ENCODE measurements around the gene USP14.
A peak's percentile ranks its signal among the peaks of the same experiment; 100 is the strongest.

The USP14 gene

DNA sequence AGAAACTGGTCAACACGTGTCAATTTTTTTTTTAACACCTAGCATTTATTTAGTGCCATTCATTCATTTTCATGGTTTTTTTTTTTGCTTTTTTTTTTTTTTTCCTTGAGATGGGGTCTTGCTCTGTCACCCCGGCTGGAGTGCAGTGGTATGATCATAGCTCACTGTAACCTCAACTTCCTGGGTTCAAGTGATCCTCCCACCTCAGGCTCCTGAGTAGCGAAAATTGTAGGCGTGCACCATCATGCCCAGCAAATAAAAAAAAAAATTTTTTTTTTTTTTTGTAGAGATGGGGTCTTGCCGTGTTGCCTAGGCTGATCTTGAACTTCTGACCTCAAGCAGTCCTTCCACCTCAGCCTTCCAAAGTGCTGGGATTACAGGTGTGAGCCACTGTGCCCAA lies 21.1 kb downstream of the USP14 start:
- no peak for DNase-seq (ENCODE audit: low read depth)
- Histone ChIP-seq H3K4me3 (ENCODE audit: low read length) (no peak overlapping the region), H3K36me3 (ENCODE audit: control insufficient read depth, insufficient read depth, low read length, severe bottlenecking) (peaks cover 44% of the 10 kb centered on the region), H3K9ac (ENCODE audit: low read length) (no peak overlapping the region), H3K4me1 (ENCODE audit: control insufficient read depth, insufficient read depth, low read length) (peaks cover 4% of the 10 kb centered on the region), H3K27me3 (replicated peaks; ENCODE audit: control insufficient read depth, insufficient read depth, low read length) (no peaks in the 10 kb centered on the region), H3K9me3 (ENCODE audit: control insufficient read depth, low read length) (no peaks in the 10 kb centered on the region)

DNA sequence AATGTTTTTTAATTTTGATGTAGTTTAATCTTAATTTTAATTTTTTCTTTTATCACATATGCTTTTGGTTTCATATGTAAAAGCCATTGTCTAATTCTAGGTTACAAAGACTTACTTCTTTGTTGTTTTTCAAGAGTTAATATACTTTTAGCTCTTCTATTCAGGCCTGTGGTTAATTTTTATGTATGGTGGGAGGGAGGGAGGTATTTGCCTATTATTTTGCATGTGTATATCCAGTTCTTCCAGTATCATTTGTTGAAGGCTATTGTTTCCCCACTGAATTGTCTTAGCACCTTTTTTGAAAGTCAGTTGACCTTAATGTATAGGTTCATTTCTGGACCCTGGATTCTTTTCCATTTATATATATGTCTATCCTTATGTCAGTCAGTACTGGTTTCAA lies 23.4 kb downstream of the USP14 start:
- no peaks in the 10 kb centered on the region for H3K9me3 ChIP-seq (ENCODE audit: control insufficient read depth, low read length)
- DNase-seq (ENCODE audit: low read depth), result no peak
- no peak overlapping the region for H3K9ac ChIP-seq (ENCODE audit: low read length)
- no peak overlapping the region for H3K4me3 ChIP-seq (ENCODE audit: low read length)
- no peaks in the 10 kb centered on the region for H3K27me3 ChIP-seq (replicated peaks; ENCODE audit: control insufficient read depth, insufficient read depth, low read length)
- peaks cover 57% of the 10 kb centered on the region for H3K36me3 ChIP-seq (ENCODE audit: control insufficient read depth, insufficient read depth, low read length, severe bottlenecking)
- peaks cover 4% of the 10 kb centered on the region for H3K4me1 ChIP-seq (ENCODE audit: control insufficient read depth, insufficient read depth, low read length)

DNA sequence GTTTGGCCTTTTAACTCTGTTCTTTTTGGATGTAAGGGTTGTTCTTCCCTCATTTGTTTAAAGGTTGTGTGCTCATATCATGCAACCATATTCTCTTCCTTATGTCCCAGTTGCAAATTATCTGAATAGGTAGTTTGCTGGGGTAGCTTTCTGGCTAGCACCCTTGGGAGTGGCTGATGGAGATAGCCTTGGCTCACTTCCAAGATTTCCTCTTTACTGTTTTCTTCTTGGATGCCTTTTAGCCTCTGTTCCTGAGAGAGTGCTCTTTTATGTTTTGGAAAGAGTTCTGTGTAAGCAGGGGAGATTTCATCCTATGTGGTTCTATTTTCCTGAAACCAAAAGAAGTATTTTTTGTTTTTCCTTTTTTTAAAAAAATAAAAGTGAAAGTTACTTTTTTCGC lies 25.4 kb downstream of the USP14 start:
- peaks cover 55% of the 10 kb centered on the region for H3K36me3 ChIP-seq (ENCODE audit: control insufficient read depth, insufficient read depth, low read length, severe bottlenecking)
- H3K4me3 ChIP-seq (ENCODE audit: low read length), result no peak overlapping the region
- H3K4me1 ChIP-seq (ENCODE audit: control insufficient read depth, insufficient read depth, low read length), result peaks cover 4% of the 10 kb centered on the region
- DNase-seq (ENCODE audit: low read depth), result peak; percentile 54
- H3K9ac ChIP-seq (ENCODE audit: low read length), result no peak overlapping the region
- H3K9me3 ChIP-seq (ENCODE audit: control insufficient read depth, low read length), result no peaks in the 10 kb centered on the region
- H3K27me3 ChIP-seq (replicated peaks; ENCODE audit: control insufficient read depth, insufficient read depth, low read length), result no peaks in the 10 kb centered on the region

DNA sequence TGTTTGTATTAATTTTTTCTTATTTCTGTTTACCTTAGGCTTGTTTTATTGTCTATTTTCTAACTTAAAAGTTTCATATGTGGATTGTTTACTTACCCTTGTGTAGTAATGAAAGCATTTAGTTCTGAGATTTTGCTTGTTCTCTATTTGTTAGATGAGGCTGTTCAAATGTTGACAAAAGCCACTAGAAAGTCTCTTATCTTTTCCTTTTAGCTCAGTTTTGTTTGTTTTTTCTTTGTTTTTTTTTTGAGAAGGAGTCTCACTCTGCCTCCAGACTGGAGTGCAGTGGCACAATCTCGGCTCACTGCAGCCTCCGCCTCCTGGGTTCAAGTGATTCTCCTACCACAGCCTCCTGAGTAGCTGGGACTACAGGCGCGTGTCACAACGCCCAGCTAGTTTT lies 30.9 kb downstream of the USP14 start:
- no peak overlapping the region for H3K4me3 ChIP-seq (ENCODE audit: low read length)
- H3K9me3 ChIP-seq (ENCODE audit: control insufficient read depth, low read length), result no peaks in the 10 kb centered on the region
- peaks cover 9% of the 10 kb centered on the region for H3K4me1 ChIP-seq (ENCODE audit: control insufficient read depth, insufficient read depth, low read length)
- DNase-seq (ENCODE audit: low read depth), result no peak
- peaks cover 27% of the 10 kb centered on the region for H3K36me3 ChIP-seq (ENCODE audit: control insufficient read depth, insufficient read depth, low read length, severe bottlenecking)
- no peaks in the 10 kb centered on the region for H3K27me3 ChIP-seq (replicated peaks; ENCODE audit: control insufficient read depth, insufficient read depth, low read length)
- H3K9ac ChIP-seq (ENCODE audit: low read length), result no peak overlapping the region

DNA sequence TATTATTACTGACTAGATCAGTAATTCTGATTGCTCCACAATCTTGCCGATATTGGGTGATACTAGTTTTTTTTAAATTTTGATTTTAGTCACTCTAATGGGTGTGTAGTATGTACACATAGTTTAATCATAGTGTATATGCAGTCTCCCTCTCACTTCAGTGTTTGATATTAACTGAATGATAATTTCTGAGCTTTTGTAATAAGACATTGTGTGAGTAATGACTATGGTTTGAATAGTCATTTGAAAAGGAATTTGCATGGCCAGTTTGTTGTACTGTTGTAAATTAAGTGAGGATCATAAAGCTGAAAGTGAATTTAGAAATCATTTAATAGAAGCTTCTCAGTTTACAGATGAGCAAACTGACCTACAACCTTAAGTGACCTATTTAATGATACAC lies 33.4 kb downstream of the USP14 start:
- peak; percentile 4 for DNase-seq (ENCODE audit: low read depth)
- H3K27me3 ChIP-seq (replicated peaks; ENCODE audit: control insufficient read depth, insufficient read depth, low read length), result no peaks in the 10 kb centered on the region
- no peak overlapping the region for H3K4me3 ChIP-seq (ENCODE audit: low read length)
- H3K36me3 ChIP-seq (ENCODE audit: control insufficient read depth, insufficient read depth, low read length, severe bottlenecking), result peaks cover 22% of the 10 kb centered on the region
- peaks cover 9% of the 10 kb centered on the region for H3K4me1 ChIP-seq (ENCODE audit: control insufficient read depth, insufficient read depth, low read length)
- no peak overlapping the region for H3K9ac ChIP-seq (ENCODE audit: low read length)
- no peaks in the 10 kb centered on the region for H3K9me3 ChIP-seq (ENCODE audit: control insufficient read depth, low read length)

DNA sequence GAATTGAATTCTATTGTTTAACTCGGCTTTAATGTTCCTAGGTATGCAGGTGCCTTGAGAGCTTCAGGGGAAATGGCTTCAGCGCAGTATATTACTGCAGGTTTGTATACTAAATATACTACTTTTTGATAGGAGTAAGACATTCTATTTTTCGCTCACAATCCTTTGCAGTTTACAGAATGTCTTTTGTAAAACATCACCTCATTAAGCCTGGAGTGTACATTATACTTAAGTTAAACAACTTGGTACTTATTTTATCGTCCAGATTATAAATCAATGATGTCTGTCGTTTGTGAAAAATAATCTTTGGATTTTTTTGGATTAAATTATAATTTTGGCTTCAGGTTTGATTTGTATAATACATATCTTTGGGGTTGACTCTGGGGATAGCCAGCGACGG lies 34.4 kb downstream of the USP14 start:
- Histone ChIP-seq H3K9me3 (ENCODE audit: control insufficient read depth, low read length) (no peaks in the 10 kb centered on the region), H3K4me3 (ENCODE audit: low read length) (no peak overlapping the region), H3K27me3 (replicated peaks; ENCODE audit: control insufficient read depth, insufficient read depth, low read length) (no peaks in the 10 kb centered on the region), H3K9ac (ENCODE audit: low read length) (no peak overlapping the region), H3K4me1 (ENCODE audit: control insufficient read depth, insufficient read depth, low read length) (peaks cover 9% of the 10 kb centered on the region), H3K36me3 (ENCODE audit: control insufficient read depth, insufficient read depth, low read length, severe bottlenecking) (peaks cover 33% of the 10 kb centered on the region)
- DNase-seq (ENCODE audit: low read depth), result no peak

DNA sequence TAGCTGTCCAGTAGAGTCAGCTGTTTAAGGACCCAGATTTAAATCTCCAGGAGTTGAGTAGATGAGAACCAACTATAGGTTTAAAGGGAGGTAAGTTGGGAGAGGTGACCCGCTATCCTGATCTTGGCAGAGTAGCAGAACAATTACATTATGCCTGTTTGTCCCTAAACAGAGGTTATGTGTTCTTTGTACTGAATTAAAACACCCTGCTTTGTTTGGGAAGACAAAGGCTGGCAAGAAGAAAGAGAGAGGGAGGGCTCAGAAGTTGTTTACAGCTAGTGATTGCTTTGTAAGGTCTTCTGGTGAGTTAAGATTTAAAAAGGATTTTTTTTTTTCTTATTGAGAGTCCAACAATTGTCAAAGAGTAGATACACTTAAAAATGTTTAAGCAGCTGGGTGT lies 37.3 kb downstream of the USP14 start:
- no peak overlapping the region for H3K9ac ChIP-seq (ENCODE audit: low read length)
- H3K9me3 ChIP-seq (ENCODE audit: control insufficient read depth, low read length), result no peaks in the 10 kb centered on the region
- DNase-seq (ENCODE audit: low read depth), result no peak
- H3K4me3 ChIP-seq (ENCODE audit: low read length), result no peak overlapping the region
- H3K27me3 ChIP-seq (replicated peaks; ENCODE audit: control insufficient read depth, insufficient read depth, low read length), result no peaks in the 10 kb centered on the region
- H3K4me1 ChIP-seq (ENCODE audit: control insufficient read depth, insufficient read depth, low read length), result peaks cover 18% of the 10 kb centered on the region
- peaks cover 54% of the 10 kb centered on the region for H3K36me3 ChIP-seq (ENCODE audit: control insufficient read depth, insufficient read depth, low read length, severe bottlenecking)

DNA sequence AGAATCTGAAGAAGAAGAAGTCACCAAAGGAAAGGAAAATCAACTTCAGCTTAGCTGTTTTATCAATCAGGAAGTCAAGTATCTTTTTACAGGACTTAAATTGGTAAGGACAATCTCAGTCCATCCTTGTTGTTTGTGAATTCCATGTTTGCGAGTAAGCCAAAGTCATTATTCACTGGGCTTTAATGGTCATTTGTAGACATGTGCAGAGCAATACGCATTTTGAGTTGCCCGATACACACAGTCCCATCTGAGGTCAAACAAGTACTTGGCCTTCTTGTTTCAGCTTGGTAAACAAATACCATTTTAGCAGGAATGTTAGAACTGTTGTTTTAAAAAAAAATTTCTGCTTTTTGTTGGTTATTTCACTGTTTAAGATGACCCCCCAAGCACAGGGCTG lies 40.9 kb downstream of the USP14 start:
- Histone ChIP-seq H3K27me3 (replicated peaks; ENCODE audit: control insufficient read depth, insufficient read depth, low read length) (no peaks in the 10 kb centered on the region), H3K4me3 (ENCODE audit: low read length) (no peak overlapping the region), H3K9ac (ENCODE audit: low read length) (no peak overlapping the region), H3K9me3 (ENCODE audit: control insufficient read depth, low read length) (no peaks in the 10 kb centered on the region), H3K4me1 (ENCODE audit: control insufficient read depth, insufficient read depth, low read length) (peaks cover 9% of the 10 kb centered on the region), H3K36me3 (ENCODE audit: control insufficient read depth, insufficient read depth, low read length, severe bottlenecking) (peaks cover 72% of the 10 kb centered on the region)
- no peak for DNase-seq (ENCODE audit: low read depth)

DNA sequence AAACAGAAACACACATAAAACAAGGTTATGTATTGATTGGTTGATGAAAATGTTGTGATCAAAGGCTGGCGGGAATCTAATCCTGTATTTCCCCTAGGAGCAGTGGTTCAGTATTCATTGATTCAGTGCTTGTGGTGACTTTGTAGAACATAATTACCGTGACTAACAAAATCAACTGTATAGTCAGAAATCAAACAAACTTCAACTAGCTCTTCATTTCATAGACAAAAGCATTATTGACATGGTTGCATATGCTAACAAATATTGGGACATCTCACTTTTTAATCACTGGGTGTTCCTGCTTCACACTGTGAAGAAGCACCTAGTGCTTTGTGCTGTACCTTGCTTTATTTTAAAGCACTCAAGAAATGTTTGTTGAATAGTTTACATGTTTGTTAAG lies 41.4 kb downstream of the USP14 start:
- Histone ChIP-seq H3K9ac (ENCODE audit: low read length) (no peak overlapping the region), H3K4me3 (ENCODE audit: low read length) (no peak overlapping the region), H3K27me3 (replicated peaks; ENCODE audit: control insufficient read depth, insufficient read depth, low read length) (no peaks in the 10 kb centered on the region), H3K4me1 (ENCODE audit: control insufficient read depth, insufficient read depth, low read length) (peaks cover 9% of the 10 kb centered on the region), H3K36me3 (ENCODE audit: control insufficient read depth, insufficient read depth, low read length, severe bottlenecking) (peaks cover 78% of the 10 kb centered on the region), H3K9me3 (ENCODE audit: control insufficient read depth, low read length) (no peaks in the 10 kb centered on the region)
- no peak for DNase-seq (ENCODE audit: low read depth)

DNA sequence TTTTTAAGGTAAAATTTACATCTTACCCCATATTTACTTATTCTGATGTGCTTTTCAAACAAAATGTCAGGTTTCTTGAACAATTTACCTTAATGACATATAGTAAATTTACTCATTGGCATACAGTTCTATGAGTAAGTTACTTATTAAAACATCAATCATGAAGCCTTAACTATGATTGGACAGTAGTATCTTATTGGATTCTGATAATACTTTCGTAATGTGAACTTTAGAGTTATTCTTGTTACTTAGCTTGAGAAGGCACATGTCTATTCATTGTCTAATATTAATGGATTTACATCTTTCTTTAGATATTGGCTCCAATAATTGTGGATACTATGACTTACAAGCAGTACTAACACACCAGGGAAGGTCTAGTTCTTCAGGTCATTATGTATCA lies 51.7 kb downstream of the USP14 start:
- peaks cover 88% of the 10 kb centered on the region for H3K36me3 ChIP-seq (ENCODE audit: control insufficient read depth, insufficient read depth, low read length, severe bottlenecking)
- no peaks in the 10 kb centered on the region for H3K9me3 ChIP-seq (ENCODE audit: control insufficient read depth, low read length)
- H3K4me3 ChIP-seq (ENCODE audit: low read length), result no peak overlapping the region
- H3K9ac ChIP-seq (ENCODE audit: low read length), result no peak overlapping the region
- no peaks in the 10 kb centered on the region for H3K4me1 ChIP-seq (ENCODE audit: control insufficient read depth, insufficient read depth, low read length)
- no peak for DNase-seq (ENCODE audit: low read depth)
- no peaks in the 10 kb centered on the region for H3K27me3 ChIP-seq (replicated peaks; ENCODE audit: control insufficient read depth, insufficient read depth, low read length)

DNA sequence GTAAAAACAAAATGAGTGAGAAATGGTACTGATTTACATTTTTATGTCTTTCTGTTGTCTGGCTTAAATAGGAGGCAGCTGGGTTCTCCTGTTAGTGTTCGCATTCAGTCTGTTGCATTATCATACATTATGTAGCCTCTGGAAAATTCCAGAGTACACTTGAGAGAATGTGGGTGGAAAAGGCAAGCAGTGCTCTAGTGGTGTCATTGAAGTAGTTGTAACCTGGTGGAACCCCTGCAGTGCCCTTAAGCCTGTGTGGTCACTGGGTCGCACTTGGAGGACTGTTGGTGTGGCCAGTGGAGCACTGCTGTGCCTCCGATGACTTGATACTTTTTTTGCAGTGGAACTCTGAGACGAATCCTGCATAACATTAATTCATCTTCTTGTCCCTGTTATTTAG lies 52.4 kb downstream of the USP14 start:
- Histone ChIP-seq H3K4me3 (ENCODE audit: low read length) (no peak overlapping the region), H3K4me1 (ENCODE audit: control insufficient read depth, insufficient read depth, low read length) (no peaks in the 10 kb centered on the region), H3K9ac (ENCODE audit: low read length) (no peak overlapping the region), H3K27me3 (replicated peaks; ENCODE audit: control insufficient read depth, insufficient read depth, low read length) (no peaks in the 10 kb centered on the region), H3K36me3 (ENCODE audit: control insufficient read depth, insufficient read depth, low read length, severe bottlenecking) (peaks cover 88% of the 10 kb centered on the region), H3K9me3 (ENCODE audit: control insufficient read depth, low read length) (no peaks in the 10 kb centered on the region)
- DNase-seq (ENCODE audit: low read depth), result no peak

DNA sequence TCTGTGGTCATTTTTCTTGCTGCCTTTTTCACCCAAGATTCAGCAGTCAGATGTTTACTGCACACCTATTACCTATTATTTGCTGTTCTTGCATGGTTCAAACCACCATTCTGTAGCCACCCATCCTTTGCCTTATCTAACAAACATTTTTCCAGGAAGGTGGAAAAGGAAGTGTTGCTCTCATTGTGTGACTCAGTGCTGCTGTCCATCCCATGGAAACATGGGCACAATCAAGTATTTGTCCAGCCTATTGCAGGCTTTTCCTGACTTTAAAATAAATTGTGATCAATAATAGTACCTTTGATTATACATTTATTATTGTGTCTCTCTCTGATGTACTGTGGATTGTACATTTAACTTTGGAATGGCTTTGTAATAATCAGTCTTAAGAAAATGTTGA lies 53.2 kb downstream of the USP14 start:
- H3K36me3 ChIP-seq (ENCODE audit: control insufficient read depth, insufficient read depth, low read length, severe bottlenecking), result peaks cover 87% of the 10 kb centered on the region
- H3K4me3 ChIP-seq (ENCODE audit: low read length), result no peak overlapping the region
- no peak overlapping the region for H3K9ac ChIP-seq (ENCODE audit: low read length)
- no peaks in the 10 kb centered on the region for H3K9me3 ChIP-seq (ENCODE audit: control insufficient read depth, low read length)
- no peaks in the 10 kb centered on the region for H3K27me3 ChIP-seq (replicated peaks; ENCODE audit: control insufficient read depth, insufficient read depth, low read length)
- H3K4me1 ChIP-seq (ENCODE audit: control insufficient read depth, insufficient read depth, low read length), result no peaks in the 10 kb centered on the region
- no peak for DNase-seq (ENCODE audit: low read depth)

Data from adipocyte (in vitro differentiated cells).